Endometrial microvascular endothelial cells (primary cell): ENCODE measurements around the gene PRPF4. TPM values are rescaled to one million over a fixed set of nuclear protein-coding genes. Genes with fewer than 3 reads are reported as not detected.
"Not testable (repeated sequence)": the region's sequence is repeated elsewhere in the genome, so short reads cannot be mapped to it uniquely, and the experiment has no call there.

Experiments
- in situ Hi-C: cut with HindIII; loops from 2 replicates; pipeline ENCODE4 v1.10.0; 2017; ENCODE audit warnings: low sequenced_read_pairs, low pct_unique_long_range_greater_than_20kb; ENCODE audit errors: inconsistent ontology term
- total RNA-seq: library from RNA; depleted of rRNA; stranded (reverse); fragments of >200 nt; gene quantifications from one replicate; pipeline ENCODE4 v1.2.3, GENCODE V29; 2015; ENCODE audit errors: inconsistent ontology term

PRPF4 gene
- total RNA-seq, 1 donor from 2014 or later: 33.1 TPM

- in situ Hi-C loops: no loop called here
Observed at GRCh38 chr9:113261917-113262671, 13.4 kb upstream of the PRPF4 start.

- in situ Hi-C loops: no loop called here
Observed at GRCh38 chr9:113266174-113266573, 9.3 kb upstream of the PRPF4 start.

GRCh38 chr9:113267911-113268566 is 7.4 kb upstream of the PRPF4 start:
- in situ Hi-C loops: no loop called here

GRCh38 chr9:113269355-113269754 is 6.1 kb upstream of the PRPF4 start:
- in situ Hi-C loops: no loop called here

- in situ Hi-C loops: no loop called here
Observed at GRCh38 chr9:113269871-113270270, 5.6 kb upstream of the PRPF4 start.

- in situ Hi-C loops: no loop called here
Observed at GRCh38 chr9:113274474-113275156, 843 bp upstream of the PRPF4 start.

GRCh38 chr9:113278840-113279239 is 3.4 kb downstream of the PRPF4 start:
- in situ Hi-C loops: no loop called here

GRCh38 chr9:113281356-113281755 is 5.9 kb downstream of the PRPF4 start:
- in situ Hi-C loops: no loop called here

- in situ Hi-C loops: no loop called here
Observed at GRCh38 chr9:113289091-113289490, 13.6 kb downstream of the PRPF4 start.

GRCh38 chr9:113290052-113290607 is 14.7 kb downstream of the PRPF4 start:
- in situ Hi-C loops: no loop called here

- in situ Hi-C loops: no loop called here
Observed at GRCh38 chr9:113293285-113293878, 17.9 kb downstream of the PRPF4 start.

DNA sequence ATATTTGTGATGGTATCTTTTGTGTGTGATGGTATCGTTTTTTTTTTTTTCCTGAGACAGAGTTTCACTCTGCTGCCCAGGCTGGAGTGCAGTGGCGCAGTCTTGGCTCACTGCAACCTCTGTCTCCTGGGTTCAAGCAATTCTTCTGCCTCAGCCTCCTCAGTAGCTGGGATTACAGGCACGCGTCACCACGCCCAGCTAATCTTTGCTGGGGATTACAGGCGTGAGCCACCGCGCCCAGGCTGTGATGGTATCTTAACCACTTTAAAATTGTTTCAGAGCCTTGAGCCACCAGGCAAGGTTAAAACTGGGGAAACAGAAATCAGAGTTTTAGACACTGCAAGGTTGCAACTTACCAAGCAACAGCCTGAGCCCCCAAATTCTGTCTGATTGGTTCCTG is 20.8 kb downstream of the PRPF4 start:
- in situ Hi-C loops: not testable (repeated sequence)

DNA sequence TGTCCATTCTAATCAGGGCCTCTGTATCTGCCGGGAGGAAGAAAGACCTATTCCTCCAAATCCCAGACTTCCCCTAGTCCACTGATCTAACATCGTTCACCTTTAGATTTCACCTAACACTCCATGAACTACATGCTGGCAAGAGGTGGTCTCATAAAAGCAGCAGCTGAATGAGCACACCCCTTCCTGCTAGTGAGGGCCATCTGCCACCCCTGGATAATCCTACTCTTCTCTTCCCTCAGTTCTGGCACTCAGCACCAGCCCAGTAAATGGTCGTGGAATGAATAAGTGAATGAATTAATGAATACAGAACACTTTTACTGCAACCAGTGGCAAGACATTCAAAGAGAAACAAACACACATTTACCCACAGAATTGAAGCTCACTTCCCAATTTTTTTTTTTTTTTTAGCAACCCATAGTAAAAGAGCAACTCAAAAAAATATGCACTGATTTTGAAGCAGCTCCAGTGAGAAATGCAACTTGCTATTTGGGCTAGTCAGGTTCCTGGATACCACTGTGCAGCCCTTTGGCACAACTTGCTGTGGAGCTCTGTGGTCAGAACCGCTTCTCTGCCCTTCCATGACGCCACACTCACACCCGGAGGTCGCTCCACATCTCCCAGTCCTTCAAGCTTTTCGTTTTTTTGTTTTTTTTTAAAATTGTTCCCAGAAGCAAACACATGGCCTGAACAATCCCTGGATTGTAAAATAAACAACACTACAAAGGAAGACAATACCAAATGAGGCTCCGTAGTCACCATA is 21.5 kb downstream of the PRPF4 start:
- in situ Hi-C loops: no loop called here

- in situ Hi-C loops: no loop called here
Observed at GRCh38 chr9:113298311-113298710, 22.9 kb downstream of the PRPF4 start.

- in situ Hi-C loops: no loop called here
Observed at GRCh38 chr9:113298924-113299770, 23.7 kb downstream of the PRPF4 start.

- in situ Hi-C loops: no loop called here
Observed at GRCh38 chr9:113299800-113300292, 24.4 kb downstream of the PRPF4 start.

DNA sequence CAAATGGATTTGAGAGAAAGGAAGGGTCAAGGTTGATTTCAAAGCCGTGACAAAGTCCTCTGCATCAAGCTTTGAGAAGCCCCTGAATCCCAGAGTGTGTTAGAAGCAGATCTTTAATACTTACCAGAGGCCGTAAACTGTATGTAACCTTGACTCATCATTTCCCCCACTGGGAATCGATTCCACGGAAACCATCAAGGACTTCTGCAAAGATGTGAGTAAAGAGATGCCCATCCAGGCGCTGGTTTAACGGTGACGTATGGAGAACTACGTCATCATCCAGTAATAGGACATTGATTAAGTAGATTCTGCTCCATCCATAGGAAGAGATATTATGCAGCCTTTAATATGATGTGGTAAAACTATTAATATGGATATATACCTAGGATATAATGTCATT is 26.1 kb downstream of the PRPF4 start:
- in situ Hi-C loops: no loop called here
